CD4-positive, alpha-beta T cell treated with Interleukin-4 for 1 hour (primary cell): ENCODE measurements around the gene DLGAP1.

Source experiments
- DNase-seq, 2 donors: peaks; one replicate each; pipeline ENCODE4 v3.0.0-alpha.2; 2020 to 2022

DLGAP1 gene

DNA sequence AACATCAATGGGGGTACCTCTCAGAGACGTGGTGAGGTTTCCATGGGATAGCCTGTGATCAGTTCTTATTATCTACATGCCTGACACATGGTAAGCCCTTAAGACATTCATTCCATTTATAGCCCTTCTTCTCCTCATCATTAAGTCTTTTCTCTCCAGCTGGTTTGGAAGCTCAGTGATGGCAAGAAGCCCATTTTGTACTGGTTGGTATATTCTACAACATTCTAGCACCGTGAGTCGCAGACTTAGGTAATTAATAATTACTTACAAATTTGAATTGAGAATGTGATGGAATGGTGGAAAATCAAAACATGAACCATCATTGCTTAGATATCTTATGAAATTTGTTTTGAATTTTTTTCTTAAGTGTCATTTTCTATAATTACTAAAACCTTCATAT lies 472.6 kb downstream of the DLGAP1 start:
- no peak for DNase-seq

DNA sequence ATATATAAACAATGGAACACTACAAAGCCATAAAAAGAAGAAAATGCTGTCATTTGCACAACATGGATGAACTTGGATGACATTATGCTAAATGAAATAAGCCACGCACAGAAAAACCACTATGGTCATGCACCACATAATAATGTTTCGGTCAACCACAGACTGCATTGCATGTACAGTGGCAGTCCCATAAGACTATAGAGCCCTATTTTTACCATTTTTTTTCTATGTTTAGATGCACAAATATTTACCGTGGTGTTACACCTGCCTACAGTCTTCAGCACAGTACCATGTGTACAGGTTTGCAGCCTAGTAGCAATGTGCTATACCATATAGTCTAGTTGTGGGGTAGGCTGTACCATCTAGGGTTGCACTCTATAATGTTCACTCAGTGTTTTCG lies 476.1 kb downstream of the DLGAP1 start:
- DNase-seq: no peak

DNA sequence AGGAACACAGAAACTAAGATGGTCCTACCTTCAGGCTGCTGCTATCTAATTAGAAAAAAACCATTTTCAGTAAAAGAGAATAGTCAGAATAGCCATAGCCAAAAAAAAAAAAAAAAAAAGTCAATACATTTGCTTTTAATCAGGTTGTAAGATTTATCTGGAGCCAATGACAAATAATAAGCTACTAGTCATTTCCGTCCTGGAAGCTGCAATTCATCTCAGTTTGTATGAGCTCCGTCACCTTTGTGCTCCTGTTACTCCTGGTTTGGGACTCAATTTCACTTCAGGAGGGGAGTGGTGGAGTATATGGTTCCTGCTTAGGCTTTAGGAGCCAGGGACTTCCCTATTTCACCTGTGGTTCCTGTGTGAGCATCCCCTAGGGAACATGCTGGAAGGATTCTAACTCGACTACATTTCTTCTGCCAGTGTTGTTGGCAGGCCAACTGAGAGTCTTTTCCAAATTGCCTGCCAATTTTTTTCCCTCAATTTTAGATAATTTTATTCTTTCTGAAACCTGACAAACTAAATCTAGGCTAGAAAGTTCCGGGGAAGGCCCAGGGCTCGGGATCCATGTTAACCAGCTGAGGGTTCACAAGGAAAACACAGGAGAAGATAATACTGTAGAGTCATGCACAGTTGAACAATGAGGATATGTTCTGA lies 481.8 kb downstream of the DLGAP1 start:
- DNase-seq: no peak

DNA sequence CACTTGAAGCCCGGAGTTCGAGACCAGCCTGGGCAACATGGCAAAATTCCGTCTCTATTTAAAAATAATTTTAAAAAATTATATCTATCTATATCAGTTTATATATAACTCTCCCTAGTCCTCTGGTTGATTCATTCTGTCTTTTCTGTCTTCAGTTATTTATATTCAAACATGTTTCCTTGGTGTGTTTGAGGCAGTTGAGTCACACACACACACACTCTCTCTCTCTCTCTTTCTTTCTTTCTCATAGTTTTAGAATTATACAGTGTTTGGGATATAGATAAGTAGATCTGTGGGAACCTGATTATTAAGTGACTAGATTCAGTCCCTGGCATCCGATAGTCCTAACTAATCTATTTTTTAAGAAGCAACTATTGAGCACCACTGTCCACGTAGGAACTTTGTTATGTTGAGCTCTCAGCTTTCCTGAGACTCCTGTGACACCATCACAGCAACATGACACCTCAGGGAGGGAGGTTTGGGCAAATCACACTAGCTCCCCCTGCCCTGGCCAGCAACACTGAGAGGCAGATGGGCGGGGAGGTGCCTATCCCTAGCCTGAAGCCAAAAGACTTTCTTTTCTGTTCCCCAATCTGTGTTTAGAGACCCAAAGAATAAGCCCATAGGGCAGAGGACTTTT lies 482.7 kb downstream of the DLGAP1 start:
- DNase-seq: no peak

- no peak for DNase-seq
Observed at GRCh38 chr18:3970929-3971328, 484.2 kb downstream of the DLGAP1 start.

GRCh38 chr18:3967359-3968180 lies 487.5 kb downstream of the DLGAP1 start:
- DNase-seq: no peak

GRCh38 chr18:3966642-3967358 lies 488.3 kb downstream of the DLGAP1 start:
- DNase-seq: no peak

DNA sequence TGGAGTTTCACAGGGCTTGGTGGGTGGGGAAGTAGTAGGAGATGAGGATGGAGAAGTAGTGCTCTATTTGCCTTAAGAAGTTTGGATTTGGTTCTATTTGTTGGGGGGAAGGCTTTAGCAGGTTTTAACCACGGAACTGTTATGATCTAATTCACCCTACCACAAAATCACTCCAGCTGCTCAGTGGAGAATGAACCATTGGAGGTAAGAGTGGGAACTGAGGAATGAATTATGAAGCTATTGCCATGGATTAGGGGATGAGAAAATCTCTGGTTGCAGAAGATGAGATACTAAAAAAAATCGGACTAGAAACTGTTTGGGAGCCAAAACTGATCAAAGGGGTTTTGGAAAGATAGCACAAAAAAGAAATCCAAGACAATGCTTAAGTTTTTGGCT lies 488.9 kb downstream of the DLGAP1 start:
- DNase-seq: no peak

DNA sequence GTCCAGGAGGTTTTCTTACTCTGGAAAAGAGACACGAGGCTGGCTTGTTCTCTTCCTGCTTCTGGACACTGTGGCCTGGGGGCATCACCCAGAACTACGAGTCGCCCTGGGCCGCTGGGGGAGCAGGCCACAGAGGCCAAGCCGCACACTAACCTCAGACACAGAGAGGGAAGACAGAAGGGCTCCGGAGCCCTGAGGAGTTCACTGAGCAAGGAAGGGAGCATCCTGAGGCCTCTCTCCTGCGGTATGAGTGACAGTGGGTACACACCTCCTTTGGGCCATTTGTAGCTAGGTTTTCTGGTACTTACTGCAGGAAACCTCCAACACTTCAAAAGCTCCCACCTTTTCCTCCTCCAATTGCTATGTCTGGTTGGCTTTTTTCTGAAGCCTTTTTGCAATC lies 494.1 kb downstream of the DLGAP1 start:
- no peak for DNase-seq

DNA sequence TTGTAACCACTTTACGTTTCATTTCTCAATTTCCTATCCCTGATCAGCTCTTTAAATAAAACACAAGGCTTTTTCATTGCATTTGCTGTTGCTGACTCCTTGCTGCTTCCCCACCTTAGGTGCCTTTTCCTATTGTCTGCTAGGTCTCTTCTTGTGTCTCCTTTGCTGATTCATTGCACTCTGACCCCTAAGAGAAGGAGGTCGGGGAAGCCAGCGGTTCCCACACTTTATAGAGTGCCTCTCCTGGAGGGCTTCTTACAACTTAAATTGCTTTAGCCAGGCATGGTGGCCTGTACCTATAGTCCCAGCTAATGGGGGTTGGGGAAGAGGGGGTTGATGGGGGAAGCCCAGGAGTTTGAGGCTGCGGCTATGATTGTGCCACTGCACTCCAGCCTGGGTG lies 495.0 kb downstream of the DLGAP1 start:
- DNase-seq: no peak

DNA sequence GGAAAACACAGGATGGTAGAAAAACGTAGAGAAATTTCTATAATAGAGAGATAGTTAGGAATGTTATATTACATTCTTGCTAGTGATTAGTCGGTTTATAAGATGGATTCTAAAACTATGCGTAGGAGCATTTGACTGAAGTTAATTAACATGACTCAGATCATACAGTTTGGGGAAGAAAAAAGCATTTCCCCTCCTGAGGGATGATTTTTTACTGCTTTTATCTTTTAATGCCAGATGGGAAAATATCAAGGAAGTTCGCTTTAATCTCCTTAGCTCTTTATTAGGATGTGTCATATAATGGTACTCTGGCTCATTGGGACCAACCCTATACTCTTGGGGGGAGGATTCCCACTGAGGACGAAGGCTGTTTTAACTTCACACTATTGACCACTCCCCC lies 503.1 kb downstream of the DLGAP1 start:
- DNase-seq: no peak

- no peak for DNase-seq
Observed at GRCh38 chr18:3950668-3951404, 504.3 kb downstream of the DLGAP1 start.

DNA sequence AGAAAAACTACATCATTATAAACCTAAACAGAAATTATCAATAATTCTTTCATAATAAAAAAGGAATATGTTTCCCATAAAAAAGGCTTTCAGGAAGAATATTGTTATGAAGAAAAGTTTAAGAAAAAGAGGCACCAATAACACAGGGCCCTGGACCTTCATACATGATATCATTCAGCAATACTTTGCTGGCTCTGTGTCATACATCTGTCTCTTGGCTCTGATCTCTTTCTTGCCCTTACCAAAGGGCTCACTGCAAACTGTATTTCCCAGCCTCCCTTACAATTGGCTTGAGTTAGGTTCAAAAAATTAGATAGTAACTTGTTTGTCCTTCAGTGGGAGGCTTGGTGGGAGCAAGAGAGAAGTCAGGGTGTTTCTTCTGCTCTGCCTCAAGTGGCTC lies 506.1 kb downstream of the DLGAP1 start:
- DNase-seq: no peak

- DNase-seq: no peak
Observed at GRCh38 chr18:3947383-3947782, 507.7 kb downstream of the DLGAP1 start.

- DNase-seq: no peak
Observed at GRCh38 chr18:3935305-3935704, 519.8 kb downstream of the DLGAP1 start.

GRCh38 chr18:3932276-3932675 lies 522.8 kb downstream of the DLGAP1 start:
- no peak for DNase-seq

DNA sequence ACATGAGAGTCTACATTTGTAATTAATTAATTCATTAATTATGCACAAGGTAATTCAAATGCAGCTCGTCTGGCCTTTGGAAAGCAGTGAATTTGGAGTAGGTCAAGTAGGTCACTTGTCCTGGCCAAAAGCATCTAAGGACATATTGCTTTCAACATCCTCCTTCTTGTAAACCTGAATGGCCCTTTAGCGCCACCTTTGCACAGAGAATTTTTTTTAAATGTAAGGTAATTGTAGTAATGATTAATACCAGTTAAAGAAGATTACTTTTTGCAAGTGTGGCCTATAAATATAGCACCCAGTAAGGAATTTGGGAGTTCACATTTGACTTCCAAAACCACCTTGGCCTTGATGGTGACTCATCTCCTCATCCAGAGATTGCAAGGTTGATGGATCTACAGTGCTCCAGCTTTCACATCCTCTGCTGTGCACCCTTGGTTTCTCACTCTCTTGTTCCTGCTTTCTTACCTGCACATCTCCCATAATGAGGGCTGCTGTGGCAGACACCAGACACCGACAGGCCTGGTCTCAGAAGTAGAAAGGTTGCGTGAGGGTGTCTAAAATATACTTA lies 523.5 kb downstream of the DLGAP1 start:
- DNase-seq: no peak

- DNase-seq: no peak
Observed at GRCh38 chr18:3931013-3931315, 524.1 kb downstream of the DLGAP1 start.

DNA sequence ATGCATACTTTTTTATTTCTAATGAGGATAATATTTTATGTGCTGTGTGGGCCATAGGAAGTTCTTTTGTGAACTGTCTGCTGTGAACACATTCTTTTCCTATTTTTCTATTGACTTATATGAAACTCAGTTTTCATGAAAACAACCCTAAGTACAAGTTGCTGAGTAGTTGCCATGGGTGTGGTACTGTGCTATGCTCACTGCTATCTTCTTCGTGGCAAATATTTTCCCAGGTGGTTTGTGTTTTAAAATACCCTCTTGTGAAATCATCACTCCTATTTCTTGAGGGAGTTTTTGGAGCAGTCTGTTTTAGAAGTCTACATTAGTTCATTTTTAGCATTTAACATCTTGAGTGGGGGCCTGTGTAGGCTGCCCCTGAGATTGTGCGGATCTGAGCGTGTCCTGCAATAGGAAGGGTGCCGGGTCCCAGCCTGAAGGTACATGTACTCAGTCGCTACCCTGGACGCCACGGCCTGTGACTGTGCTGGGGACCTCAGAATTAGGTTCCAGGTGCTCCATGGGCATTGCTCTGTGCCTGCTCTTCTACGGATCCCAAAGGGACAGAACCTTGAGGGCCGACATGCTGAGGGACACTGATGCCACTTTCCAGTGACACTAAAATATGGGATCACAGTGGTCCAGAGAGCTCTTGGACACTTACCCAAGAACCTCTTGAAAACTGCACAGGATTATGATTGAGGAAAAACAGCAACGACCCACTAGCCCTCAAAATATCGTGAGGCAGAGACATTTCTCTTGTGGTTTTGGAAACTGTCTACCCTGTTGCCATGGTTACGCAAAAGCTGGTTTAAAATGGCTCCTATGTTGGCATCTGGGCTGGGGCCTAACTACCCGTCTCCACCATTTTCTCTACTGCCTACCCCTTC lies 524.7 kb downstream of the DLGAP1 start:
- DNase-seq: no peak

DNA sequence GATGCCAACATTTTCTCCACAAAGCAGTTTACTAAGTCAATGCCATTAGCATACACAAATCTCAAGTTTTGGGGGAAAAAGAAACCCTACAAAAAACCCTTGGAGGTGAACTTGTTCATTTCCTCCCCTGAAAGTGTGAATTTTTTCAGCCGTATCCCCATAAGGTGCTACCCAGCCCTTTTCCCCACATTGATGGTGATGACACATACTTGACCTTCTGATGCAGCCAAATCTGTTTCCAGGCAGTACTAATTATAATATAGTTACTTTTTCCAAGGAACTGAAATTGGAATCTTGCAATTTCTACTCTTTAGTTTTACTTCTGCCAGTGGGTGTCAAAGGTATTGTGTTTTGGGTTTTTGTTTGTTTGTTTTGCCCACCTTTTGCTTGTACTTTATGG lies 530.7 kb downstream of the DLGAP1 start:
- DNase-seq: no peak

GRCh38 chr18:3923750-3924149 lies 531.4 kb downstream of the DLGAP1 start:
- DNase-seq: no peak

GRCh38 chr18:3921826-3922225 lies 533.3 kb downstream of the DLGAP1 start:
- DNase-seq: no peak
